ENCODE data around the gene REG1B. TPM values are rescaled to one million over a fixed set of nuclear protein-coding genes. Genes with fewer than 3 reads are reported as not detected.

The REG1B gene
- total and polyA plus RNA-seq, 2 donors (not counting 1 experiment from before 2014, with no cell fraction given): not detected

- Histone ChIP-seq H2AFZ (ENCODE audit: low read length) (no peak overlapping the region), H3K27me3 (ENCODE audit: control insufficient read depth, insufficient read depth, low read length) (no peaks in the 10 kb centered on the region), H3K9ac (ENCODE audit: insufficient read depth, low read length) (no peak overlapping the region), H3K36me3 (ENCODE audit: control insufficient read depth, insufficient read depth, low read length) (no peaks in the 10 kb centered on the region), H3K4me3 (replicated peaks in 1 of 4; ENCODE audit: control extremely low read depth in 1 of 4, insufficient read depth in 1 of 4, low read depth in 3 of 4, low read length in 4 of 4) (no peak overlapping the region), H3K79me2 (ENCODE audit: control insufficient read depth, insufficient read depth, low read length) (no peaks in the 10 kb centered on the region), H4K20me1 (ENCODE audit: control insufficient read depth, extremely low read depth, insufficient read depth, low read length) (no peaks in the 10 kb centered on the region), H3K4me1 (ENCODE audit: control insufficient read depth, extremely low read depth, insufficient read depth, low read length) (no peaks in the 10 kb centered on the region), H3K27ac (ENCODE audit: insufficient read depth, low read length) (no peak overlapping the region), H3K4me2 (ENCODE audit: extremely low read depth, insufficient read depth, low read length) (no peak overlapping the region), H3K9me3 (ENCODE audit: control insufficient read depth, insufficient read depth, low read depth, low read length) (no peaks in the 10 kb centered on the region)
- TF ChIP-seq CTCF (conservative IDR thresholded peaks at IDR 0.05 in 1 of 2, IDR thresholded peaks at IDR 0.05 in 1 of 2; ENCODE audit: low read depth in 1 of 2, low read length in 2 of 2): no peak
- no peak for TF ChIP-seq EZH2 (IDR thresholded peaks at IDR 0.05; ENCODE audit: low read length, missing control alignments)
- no peak for DNase-seq (ENCODE audit: low read depth in 2 of 2)
Observed at GRCh38 chr2:79129260-79129659, 41.5 kb upstream of the REG1B start.

- Histone ChIP-seq H4K20me1 (ENCODE audit: control insufficient read depth, extremely low read depth, insufficient read depth, low read length) (no peaks in the 10 kb centered on the region), H3K36me3 (ENCODE audit: control insufficient read depth, insufficient read depth, low read length) (no peaks in the 10 kb centered on the region), H3K9ac (ENCODE audit: insufficient read depth, low read length) (no peak overlapping the region), H3K27ac (ENCODE audit: insufficient read depth, low read length) (no peak overlapping the region), H3K27me3 (ENCODE audit: control insufficient read depth, insufficient read depth, low read length) (no peaks in the 10 kb centered on the region), H3K4me2 (ENCODE audit: extremely low read depth, insufficient read depth, low read length) (no peak overlapping the region), H3K4me1 (ENCODE audit: control insufficient read depth, extremely low read depth, insufficient read depth, low read length) (no peaks in the 10 kb centered on the region), H3K9me3 (ENCODE audit: control insufficient read depth, insufficient read depth, low read depth, low read length) (no peaks in the 10 kb centered on the region), H2AFZ (ENCODE audit: low read length) (no peak overlapping the region), H3K79me2 (ENCODE audit: control insufficient read depth, insufficient read depth, low read length) (no peaks in the 10 kb centered on the region), H3K4me3 (replicated peaks in 1 of 4; ENCODE audit: control extremely low read depth in 1 of 4, insufficient read depth in 1 of 4, low read depth in 3 of 4, low read length in 4 of 4) (no peak overlapping the region)
- no peak for DNase-seq (ENCODE audit: low read depth in 2 of 2)
- no peak for TF ChIP-seq CTCF (conservative IDR thresholded peaks at IDR 0.05 in 1 of 2, IDR thresholded peaks at IDR 0.05 in 1 of 2; ENCODE audit: low read depth in 1 of 2, low read length in 2 of 2)
- TF ChIP-seq EZH2 (IDR thresholded peaks at IDR 0.05; ENCODE audit: low read length, missing control alignments): no peak
Observed at GRCh38 chr2:79128406-79128805, 40.6 kb upstream of the REG1B start.

GRCh38 chr2:79125721-79125985 lies 37.9 kb upstream of the REG1B start:
- Histone ChIP-seq H3K4me2 (ENCODE audit: extremely low read depth, insufficient read depth, low read length) (no peak overlapping the region), H4K20me1 (ENCODE audit: control insufficient read depth, extremely low read depth, insufficient read depth, low read length) (no peaks in the 10 kb centered on the region), H3K9me3 (ENCODE audit: control insufficient read depth, insufficient read depth, low read depth, low read length) (no peaks in the 10 kb centered on the region), H3K27ac (ENCODE audit: insufficient read depth, low read length) (no peak overlapping the region), H3K9ac (ENCODE audit: insufficient read depth, low read length) (no peak overlapping the region), H2AFZ (ENCODE audit: low read length) (no peak overlapping the region), H3K79me2 (ENCODE audit: control insufficient read depth, insufficient read depth, low read length) (no peaks in the 10 kb centered on the region), H3K4me3 (replicated peaks in 1 of 4; ENCODE audit: control extremely low read depth in 1 of 4, insufficient read depth in 1 of 4, low read depth in 3 of 4, low read length in 4 of 4) (no peak overlapping the region), H3K27me3 (ENCODE audit: control insufficient read depth, insufficient read depth, low read length) (no peaks in the 10 kb centered on the region), H3K36me3 (ENCODE audit: control insufficient read depth, insufficient read depth, low read length) (no peaks in the 10 kb centered on the region), H3K4me1 (ENCODE audit: control insufficient read depth, extremely low read depth, insufficient read depth, low read length) (no peaks in the 10 kb centered on the region)
- TF ChIP-seq EZH2 (IDR thresholded peaks at IDR 0.05; ENCODE audit: low read length, missing control alignments) (no peak), CTCF (conservative IDR thresholded peaks at IDR 0.05 in 1 of 2, IDR thresholded peaks at IDR 0.05 in 1 of 2; ENCODE audit: low read depth in 1 of 2, low read length in 2 of 2) (no peak)
- DNase-seq (ENCODE audit: low read depth in 2 of 2): no peak
